HEK293 (cell line): ENCODE measurements around the gene PRKG1.
A peak's percentile ranks its signal among the peaks of the same experiment; 100 is the strongest.

ENCODE experiments used
- CTCF ChIA-PET: fragments of 350-600 bp; formaldehyde crosslinking; extraction: SDS; loops from one replicate; lab custom pipeline; 2021; ENCODE audit warnings: antibody characterized with exemption; lab: Yijun Ruan, JAX
- POLR2A ChIA-PET: fragments of 300-600 bp; formaldehyde crosslinking; extraction: SDS; loops from one replicate; lab custom pipeline; 2020; ENCODE audit warnings: antibody characterized with exemption, inconsistent platforms; lab: Yijun Ruan, JAX
- H3K27ac ChIP-seq: fragments of 200-500 bp; sonication (Bioruptor generic); 2 replicates; pipeline ENCODE4 v1.5.1; 2014; ENCODE audit warnings: low read depth, low read length, control low read depth, inconsistent platforms; ENCODE audit errors: extremely low read depth
- H3K36me3 ChIP-seq, 2 experiments: fragments of 200-500 bp in 1 of 2; sonication (Bioruptor generic) in 1 of 2; 1 replicate in 1 of 2; 2 replicates in 1 of 2; pipeline ENCODE4 v1.5.1; 2014 to 2017; ENCODE audit warnings: inconsistent platforms in 2 of 2, low read length in 2 of 2; ENCODE audit not compliant: control insufficient read depth in 2 of 2, insufficient read depth in 1 of 2
- H3K4me1 ChIP-seq: fragments of 200-500 bp; sonication (Bioruptor generic); 2 replicates; pipeline ENCODE4 v1.5.1; 2014; ENCODE audit warnings: mild to moderate bottlenecking, low read length, inconsistent platforms; ENCODE audit not compliant: control insufficient read depth, insufficient read depth
- H3K4me3 ChIP-seq: 2 replicates; pipeline ENCODE4 v1.5.1; 2011; ENCODE audit warnings: low read depth, mild to moderate bottlenecking, control low read depth, low read length, moderate library complexity
- H3K9me3 ChIP-seq: fragments of 200-500 bp; sonication (Bioruptor generic); 2 replicates; pipeline ENCODE4 v1.5.1; 2014; ENCODE audit warnings: low read depth, low read length, inconsistent platforms; ENCODE audit not compliant: control insufficient read depth, insufficient read depth
- BCL11B ChIP-seq: fragments of 450-650 bp; formaldehyde crosslinking; IDR thresholded peaks from 2 replicates; pipeline ENCODE4 v1.5.1; 2016; ENCODE audit warnings: low read depth, missing biosample characterization, missing genetic modification characterization
- CTCF ChIP-seq: fragments of 450-650 bp; formaldehyde crosslinking; IDR thresholded peaks from 2 replicates; pipeline ENCODE4 v1.5.1; 2016; ENCODE audit warnings: missing biosample characterization, missing genetic modification characterization
- GFI1B ChIP-seq: fragments of 450-650 bp; formaldehyde crosslinking; IDR thresholded peaks from 2 replicates; pipeline ENCODE4 v1.5.1; 2016; ENCODE audit warnings: missing biosample characterization, missing genetic modification characterization
- GLI4 ChIP-seq: fragments of 450-650 bp; formaldehyde crosslinking; IDR thresholded peaks from 2 replicates; pipeline ENCODE4 v1.5.1; 2016; ENCODE audit warnings: missing biosample characterization, missing genetic modification characterization
- MEIS1 ChIP-seq: sonication (generic); formaldehyde crosslinking; IDR thresholded peaks from 2 replicates; pipeline ENCODE4 v1.8.1; 2022; ENCODE audit warnings: missing genetic modification reagents, mild to moderate bottlenecking, borderline replicate concordance
- OSR2 ChIP-seq: fragments of 450-650 bp; formaldehyde crosslinking; IDR thresholded peaks from 2 replicates; pipeline ENCODE4 v1.5.1; 2016; ENCODE audit warnings: missing biosample characterization, missing genetic modification characterization
- OVOL3 ChIP-seq: fragments of 450-650 bp; formaldehyde crosslinking; IDR thresholded peaks from 2 replicates; pipeline ENCODE4 v1.5.1; 2016; ENCODE audit warnings: missing biosample characterization, missing genetic modification characterization
- PRDM6 ChIP-seq: fragments of 450-650 bp; formaldehyde crosslinking; IDR thresholded peaks from 2 replicates; pipeline ENCODE4 v1.5.1; 2017; ENCODE audit warnings: missing biosample characterization, missing genetic modification characterization
- SP2 ChIP-seq: fragments of 450-650 bp; formaldehyde crosslinking; IDR thresholded peaks from 2 replicates; pipeline ENCODE4 v1.5.1; 2016; ENCODE audit warnings: missing biosample characterization, missing genetic modification characterization
- ZBTB26 ChIP-seq: fragments of 450-650 bp; formaldehyde crosslinking; optimal IDR thresholded peaks from 2 replicates; pipeline ENCODE3; 2016; ENCODE audit warnings: missing biosample characterization, mild to moderate bottlenecking, missing genetic modification characterization
- ZBTB44 ChIP-seq: fragments of 450-650 bp; IDR thresholded peaks from 2 replicates; pipeline ENCODE4 v1.5.1; 2018; ENCODE audit warnings: missing biosample characterization, mild to moderate bottlenecking, missing genetic modification characterization
- ZBTB8A ChIP-seq: fragments of 450-650 bp; formaldehyde crosslinking; IDR thresholded peaks from 2 replicates; pipeline ENCODE4 v1.5.1; 2016; ENCODE audit warnings: missing biosample characterization, missing genetic modification characterization
- ZEB2 ChIP-seq: fragments of 450-650 bp; formaldehyde crosslinking; IDR thresholded peaks from 2 replicates; pipeline ENCODE4 v1.5.1; 2016; ENCODE audit warnings: missing biosample characterization, missing genetic modification characterization
- ZNF10 ChIP-seq: fragments of 450-650 bp; formaldehyde crosslinking; IDR thresholded peaks from 2 replicates; pipeline ENCODE4 v1.5.1; 2017; ENCODE audit warnings: missing biosample characterization, missing genetic modification characterization
- ZNF133 ChIP-seq: fragments of 450-650 bp; formaldehyde crosslinking; IDR thresholded peaks from 2 replicates; pipeline ENCODE4 v1.5.1; 2016; ENCODE audit warnings: missing biosample characterization, missing genetic modification characterization
- ZNF311 ChIP-seq: fragments of 450-650 bp; formaldehyde crosslinking; IDR thresholded peaks from 2 replicates; pipeline ENCODE4 v1.5.1; 2017; ENCODE audit warnings: missing biosample characterization, missing genetic modification characterization, borderline replicate concordance
- ZNF391 ChIP-seq: fragments of 450-650 bp; formaldehyde crosslinking; IDR thresholded peaks from 2 replicates; pipeline ENCODE4 v1.5.1; 2016; ENCODE audit warnings: low read depth, missing biosample characterization, missing genetic modification characterization, borderline replicate concordance
- ZNF394 ChIP-seq: fragments of 450-650 bp; formaldehyde crosslinking; IDR thresholded peaks from 2 replicates; pipeline ENCODE4 v1.5.1; 2016; ENCODE audit warnings: missing biosample characterization, missing genetic modification characterization, mild to moderate bottlenecking, moderate library complexity, borderline replicate concordance
- ZNF423 ChIP-seq: fragments of 450-650 bp; formaldehyde crosslinking; IDR thresholded peaks from 2 replicates; pipeline ENCODE4 v1.5.1; 2016; ENCODE audit warnings: missing biosample characterization, missing genetic modification characterization
- ZNF48 ChIP-seq: fragments of 450-650 bp; formaldehyde crosslinking; IDR thresholded peaks from 2 replicates; pipeline ENCODE4 v1.5.1; 2016; ENCODE audit warnings: missing biosample characterization, missing genetic modification characterization
- ZNF521 ChIP-seq: fragments of 450-650 bp; formaldehyde crosslinking; IDR thresholded peaks from 2 replicates; pipeline ENCODE4 v1.5.1; 2017; ENCODE audit warnings: missing biosample characterization, mild to moderate bottlenecking, missing genetic modification characterization
- ZNF624 ChIP-seq: fragments of 450-650 bp; formaldehyde crosslinking; IDR thresholded peaks from 2 replicates; pipeline ENCODE4 v1.5.1; 2017; ENCODE audit warnings: missing biosample characterization, missing genetic modification characterization
- ZNF658 ChIP-seq: fragments of 450-650 bp; formaldehyde crosslinking; IDR thresholded peaks from 2 replicates; pipeline ENCODE4; 2016; ENCODE audit warnings: missing biosample characterization, missing genetic modification characterization
- ZNF747 ChIP-seq: fragments of 450-650 bp; formaldehyde crosslinking; IDR thresholded peaks from 2 replicates; pipeline ENCODE4 v1.5.1; 2016; ENCODE audit warnings: missing biosample characterization, missing genetic modification characterization
- ZNF837 ChIP-seq: fragments of 450-650 bp; formaldehyde crosslinking; IDR thresholded peaks from 2 replicates; pipeline ENCODE4 v1.5.1; 2016; ENCODE audit warnings: missing biosample characterization, missing genetic modification characterization
- ZSCAN30 ChIP-seq: fragments of 450-650 bp; IDR thresholded peaks from 2 replicates; pipeline ENCODE4 v1.5.1; 2018; ENCODE audit warnings: missing biosample characterization, mild to moderate bottlenecking, missing genetic modification characterization, moderate library complexity
- TF ChIP-seq, protein P1 (sequence below): sonication (generic); formaldehyde crosslinking; IDR thresholded peaks from 2 replicates; pipeline ENCODE4 v1.8.1; 2022; ENCODE audit warnings: mild to moderate bottlenecking, moderate library complexity, missing genetic modification reagents

PRKG1 gene

GRCh38 chr10:51699145-51699474, 624.8 kb downstream of the PRKG1 start:
- POLR2A ChIA-PET = interaction anchor here (1.2 kb wide), 1 partner anchor 625 kb away, joined by 3 read pairs; the partner anchor contains the start of gene PRKG1
- CTCF ChIA-PET = interaction anchor here (0.9 kb wide), 1 partner anchor 18 kb away, joined by 3 read pairs; no protein-coding TSS in a partner anchor
- peak; percentile 6 for TF ChIP-seq ZBTB26 (tag by site-specific recombination)
- TF ChIP-seq, protein P1, sequence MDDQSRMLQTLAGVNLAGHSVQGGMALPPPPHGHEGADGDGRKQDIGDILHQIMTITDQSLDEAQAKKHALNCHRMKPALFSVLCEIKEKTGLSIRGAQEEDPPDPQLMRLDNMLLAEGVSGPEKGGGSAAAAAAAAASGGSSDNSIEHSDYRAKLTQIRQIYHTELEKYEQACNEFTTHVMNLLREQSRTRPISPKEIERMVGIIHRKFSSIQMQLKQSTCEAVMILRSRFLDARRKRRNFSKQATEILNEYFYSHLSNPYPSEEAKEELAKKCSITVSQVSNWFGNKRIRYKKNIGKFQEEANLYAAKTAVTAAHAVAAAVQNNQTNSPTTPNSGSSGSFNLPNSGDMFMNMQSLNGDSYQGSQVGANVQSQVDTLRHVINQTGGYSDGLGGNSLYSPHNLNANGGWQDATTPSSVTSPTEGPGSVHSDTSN (CRISPR knock-in tag) = no peak
- no peak for TF ChIP-seq CTCF
- no peak for TF ChIP-seq ZNF133 (tag by site-specific recombination)
- TF ChIP-seq ZNF837 (tag by site-specific recombination) = no peak
- no peak for TF ChIP-seq GLI4 (tag by site-specific recombination)
- TF ChIP-seq MEIS1 (CRISPR knock-in tag) = no peak

DNA sequence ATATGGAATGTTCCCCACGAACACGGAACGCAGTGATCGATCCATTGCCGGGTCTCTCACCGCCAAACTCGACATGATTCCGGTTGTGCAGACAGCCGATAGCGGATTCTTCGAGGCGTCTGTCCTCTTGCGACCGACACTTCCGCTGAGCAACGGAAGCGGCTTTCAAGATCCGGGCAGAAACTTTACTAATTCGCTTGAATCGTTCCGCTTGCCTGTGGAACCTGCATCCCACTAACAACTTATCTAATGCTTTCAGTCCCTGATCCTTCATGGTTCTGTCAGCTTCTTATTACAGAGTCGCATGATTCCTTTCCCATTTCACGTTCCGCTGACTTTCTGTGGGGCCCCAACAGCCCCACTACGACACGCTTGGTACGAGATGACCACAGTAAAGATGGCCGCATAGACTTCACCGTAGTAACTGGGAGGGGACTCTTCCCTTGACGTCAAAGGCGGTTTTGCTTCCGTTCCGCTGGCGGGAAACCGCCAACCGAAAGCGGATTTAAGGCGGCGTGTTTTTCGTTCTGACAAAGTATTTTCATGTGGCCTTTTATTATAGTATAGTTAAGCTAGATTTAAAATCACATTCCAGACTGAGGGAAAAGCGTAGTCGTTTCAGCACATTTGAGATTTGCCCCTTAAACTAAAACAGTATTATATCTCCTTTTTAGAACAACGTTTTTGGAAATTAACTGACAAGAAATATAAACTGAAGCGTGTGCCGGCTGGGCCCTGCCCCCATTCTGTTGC, 625.4 kb downstream of the PRKG1 start, which contains the start of gene CSTF2T:
Gene CSTF2T (minus strand): TSS at position 121 of the 753 bp plus-strand sequence. CDS start 46 bp downstream, at position 75.
- POLR2A ChIA-PET = interaction anchor here (1.2 kb wide), 1 partner anchor 626 kb away, joined by 3 read pairs; the partner anchor contains the start of gene PRKG1
- Histone ChIP-seq H3K27ac (peak within 1 kb of the TSS; percentile 93), H3K9me3 (no peaks in the 10 kb centered on the region), H3K4me1 (peaks cover 11% of the 10 kb centered on the region), H3K36me3 (peaks cover 0 to 18% of the 10 kb centered on the region in 2 experiments; a peak in 1 of 3 replicates), H3K4me3 (peak within 1 kb of the TSS; percentile 66)
- CTCF ChIA-PET = interaction anchor here (1.1 kb wide), 1 partner anchor 310 kb away, joined by 3 read pairs; no protein-coding TSS in a partner anchor
- TF ChIP-seq SP2 (tag by site-specific recombination) (peak; percentile 81), ZBTB8A (tag by site-specific recombination) (peak; percentile 63), BCL11B (tag by site-specific recombination) (no peak), PRDM6 (peak; percentile 62), ZNF747 (no peak), ZBTB44 (tag by site-specific recombination) (no peak; the same call in 1 of the 2 replicates), ZNF521 (no peak), ZNF423 (tag by site-specific recombination) (no peak), OSR2 (tag by site-specific recombination) (peak; percentile 70), ZNF311 (no peak), ZNF394 (peak; percentile 76; the same call in 1 of the 2 replicates), ZSCAN30 (tag by site-specific recombination) (no peak), ZNF391 (tag by site-specific recombination) (peak; percentile 96), ZNF10 (tag by site-specific recombination) (peak; percentile 69), ZNF837 (tag by site-specific recombination) (no peak), ZNF48 (tag by site-specific recombination) (no peak), ZEB2 (tag by site-specific recombination) (peak; percentile 97), ZNF658 (no peak), GFI1B (tag by site-specific recombination) (0 out of 2 replicates have a peak, but pooled peaks have one; percentile 20), ZNF624 (tag by site-specific recombination) (no peak), OVOL3 (tag by site-specific recombination) (peak; percentile 84; the same call in 1 of the 2 replicates)

More at GRCh38 chr10:51699145-51699474, 624.8 kb downstream of the PRKG1 start:
- H3K27ac ChIP-seq = peak overlapping the region; percentile 93
- peaks cover 0 to 18% of the 10 kb centered on the region in 2 experiments; a peak in 1 of 3 replicates for H3K36me3 ChIP-seq
- H3K9me3 ChIP-seq = no peaks in the 10 kb centered on the region
- H3K4me3 ChIP-seq = peak overlapping the region; percentile 66
- peaks cover 11% of the 10 kb centered on the region for H3K4me1 ChIP-seq
